Endodermal cell (in vitro differentiated cells): ENCODE results near the gene LMF1. TPM values are rescaled to one million over a fixed set of nuclear protein-coding genes. Genes with fewer than 3 reads are reported as not detected.

ENCODE experiments used
- DNase-seq: peaks from one replicate; pipeline ENCODE4 v3.0.0-alpha.2; 2017
- H3K27ac ChIP-seq: 2 replicates; pipeline ENCODE4 v1.5.1; 2013; ENCODE audit warnings: mild to moderate bottlenecking, low read depth, low read length, moderate library complexity
- H3K27me3 ChIP-seq: 2 replicates; pipeline ENCODE4 v1.6.1; 2013; ENCODE audit warnings: mild to moderate bottlenecking, low read length, moderate library complexity; ENCODE audit not compliant: insufficient read depth, control insufficient read depth, poor library complexity, severe bottlenecking
- H3K36me3 ChIP-seq: 2 replicates; pipeline ENCODE4 v1.7.0; 2013; ENCODE audit warnings: mild to moderate bottlenecking, low read length, moderate library complexity; ENCODE audit not compliant: control insufficient read depth, insufficient read depth
- H3K4me1 ChIP-seq: one replicate; pipeline ENCODE4 v1.7.0; 2013; ENCODE audit warnings: low read length; ENCODE audit not compliant: control insufficient read depth, insufficient read depth
- H3K4me3 ChIP-seq: 2 replicates; pipeline ENCODE4 v1.5.1; 2013; ENCODE audit warnings: mild to moderate bottlenecking, low read length, moderate library complexity
- H3K9ac ChIP-seq: 2 replicates; pipeline ENCODE4 v1.6.1; 2013; ENCODE audit warnings: mild to moderate bottlenecking, low read length, moderate library complexity; ENCODE audit not compliant: poor library complexity, severe bottlenecking; ENCODE audit errors: extremely low read depth
- H3K9me3 ChIP-seq: 2 replicates; pipeline ENCODE4 v1.6.1; 2013; ENCODE audit warnings: mild to moderate bottlenecking, low read length, moderate library complexity; ENCODE audit not compliant: control insufficient read depth
- H3K27ac Mint-ChIP-seq: 2 replicates; pipeline ENCODE4 v1.8.0; 2020; ENCODE audit warnings: mixed read lengths
- H3K27me3 Mint-ChIP-seq: 2 replicates; pipeline ENCODE4 v1.8.0; 2021; ENCODE audit warnings: mild to moderate bottlenecking, mixed read lengths; ENCODE audit not compliant: insufficient read depth
- H3K36me3 Mint-ChIP-seq: 2 replicates; pipeline ENCODE4 v1.8.0; 2020; ENCODE audit warnings: low read depth, mixed read lengths
- H3K4me1 Mint-ChIP-seq: 2 replicates; pipeline ENCODE4 v1.8.0; 2020; ENCODE audit warnings: mixed read lengths
- H3K4me3 Mint-ChIP-seq: 2 replicates; pipeline ENCODE4 v1.8.0; 2020; ENCODE audit warnings: mild to moderate bottlenecking, moderate library complexity, mixed read lengths
- H3K9me3 Mint-ChIP-seq: 2 replicates; pipeline ENCODE4 v1.8.0; 2020; ENCODE audit warnings: mild to moderate bottlenecking, mixed read lengths
- CTCF ChIP-seq: fragments of 200-600 bp; sonication (generic); conservative IDR thresholded peaks from 2 replicates; pipeline ENCODE4 v1.5.0; 2021; ENCODE audit warnings: antibody characterized with exemption, mild to moderate bottlenecking
- WGBS, 2 experiments: methylation state at CpG; one replicate each; pipeline versions ENCODE4 v1.1.5 to v1.1.7; 2013; ENCODE audit warnings: missing lambda C conversion rate in 2 of 2, mixed read lengths in 1 of 2; ENCODE audit not compliant: insufficient coverage in 1 of 2, insufficient read length in 1 of 2; 5-methylcytosine and 5-hydroxymethylcytosine counted together
- total RNA-seq, 2 donors: library from RNA; stranded (reverse); fragmentation: NEBNext Ultra II Directional in 1 of 2; extraction: Animal tissue kit (Norgen Biotek cat#: 25700) in 1 of 2; gene quantifications; 2 replicates in 1 of 2; 3 replicates in 1 of 2; pipeline ENCODE4 v1.2.1, GENCODE V29; 2021

The LMF1 gene
- total RNA-seq, 2 donors from 2014 or later = 13.7 to 15.1 TPM

GRCh38 chr16:843771-844170 is 127.0 kb downstream of the LMF1 start:
- Histone ChIP-seq H3K9ac (no peak overlapping the region), H3K27ac (no peak overlapping the region), H3K9me3 (no peaks in the 10 kb centered on the region), H3K4me3 (no peak overlapping the region), H3K4me1 (no peaks in the 10 kb centered on the region), H3K36me3 (no peaks in the 10 kb centered on the region), H3K27me3 (no peaks in the 10 kb centered on the region)
- TF ChIP-seq CTCF = no peak
- Mint-ChIP-seq H3K27ac (no peak overlapping the region), H3K36me3 (no peaks in the 10 kb centered on the region), H3K4me3 (no peak overlapping the region), H3K4me1 (no peaks in the 10 kb centered on the region), H3K27me3 (no peaks in the 10 kb centered on the region), H3K9me3 (peaks cover 14% of the 10 kb centered on the region)
- 91 to 96% methylated on average over 19 to 20 of the region's 20 CpGs for WGBS, 2 experiments
- DNase-seq = no peak

- Mint-ChIP-seq H3K4me1 (no peaks in the 10 kb centered on the region), H3K27me3 (no peaks in the 10 kb centered on the region), H3K4me3 (no peak overlapping the region), H3K27ac (no peak overlapping the region), H3K36me3 (no peaks in the 10 kb centered on the region), H3K9me3 (peaks cover 7% of the 10 kb centered on the region)
- Histone ChIP-seq H3K36me3 (no peaks in the 10 kb centered on the region), H3K9ac (no peak overlapping the region), H3K4me1 (no peaks in the 10 kb centered on the region), H3K9me3 (no peaks in the 10 kb centered on the region), H3K27ac (peak overlapping the region; percentile 63), H3K27me3 (no peaks in the 10 kb centered on the region), H3K4me3 (no peak overlapping the region)
- DNase-seq = no peak
- TF ChIP-seq CTCF = no peak
- whole genome bisulfite sequencing, 2 experiments = 82 to 84% methylated on average over 23 to 33 of the region's 33 CpGs
These were observed 127.8 kb downstream of the LMF1 start for GRCh38 chr16:842711-843560.

- H3K27me3 Mint-ChIP-seq = no peaks in the 10 kb centered on the region
- peak overlapping the region; percentile 63 for H3K27ac ChIP-seq
- peaks cover 9% of the 10 kb centered on the region for H3K9me3 Mint-ChIP-seq
- no peaks in the 10 kb centered on the region for H3K27me3 ChIP-seq
- H3K36me3 ChIP-seq = no peaks in the 10 kb centered on the region
- H3K4me1 ChIP-seq = no peaks in the 10 kb centered on the region
- no peak overlapping the region for H3K9ac ChIP-seq
- no peak overlapping the region for H3K4me3 Mint-ChIP-seq
- no peak for DNase-seq
- H3K36me3 Mint-ChIP-seq = no peaks in the 10 kb centered on the region
- no peaks in the 10 kb centered on the region for H3K4me1 Mint-ChIP-seq
- no peak overlapping the region for H3K4me3 ChIP-seq
- TF ChIP-seq CTCF = no peak
- H3K27ac Mint-ChIP-seq = no peak overlapping the region
- 83 to 91% methylated on average over 14 to 19 of the region's 19 CpGs for WGBS, 2 experiments
- no peaks in the 10 kb centered on the region for H3K9me3 ChIP-seq
These were observed 128.7 kb downstream of the LMF1 start for GRCh38 chr16:842061-842476.
